Caco-2 (cell line): ENCODE results near the gene MFNG. TPM values are rescaled to one million over a fixed set of nuclear protein-coding genes. Genes with fewer than 3 reads are reported as not detected.

Experiments used
- BruUV-seq: library from RNA; stranded (reverse); fragments of 400-500 nt; replicated peaks from 2 replicates; lab custom pipeline; 2021; lab: Mats Ljungman, UMichigan
- CTCF ChIA-PET: fragments of 300-600 bp; sonication (Branson Sonifier 250); formaldehyde crosslinking; loops from one replicate; lab custom pipeline; 2022; ENCODE audit warnings: antibody characterized with exemption; lab: Charles Lee
- POLR2A ChIA-PET: fragments of 300-600 bp; sonication (Branson Sonifier 250); formaldehyde crosslinking; loops from one replicate; lab custom pipeline; 2022; ENCODE audit warnings: antibody characterized with exemption; lab: Charles Lee
- DNase-seq, 2 experiments: peaks; one replicate each; pipeline versions ENCODE4 v3.0.0 to v3.0.0-alpha.2; 2020 to 2022
- H3K27me3 ChIP-seq: replicated peaks from 2 replicates; pipeline ENCODE4 v1.6.0; 2011; ENCODE audit warnings: low read length; ENCODE audit not compliant: control insufficient read depth, insufficient read depth
- H3K36me3 ChIP-seq: 2 replicates; pipeline ENCODE4 v1.5.1; 2011; ENCODE audit warnings: low read length; ENCODE audit not compliant: control insufficient read depth, insufficient read depth
- H3K4me1 ChIP-seq: fragments of 250-450 bp; sonication (Bioruptor Pico); 2 replicates; pipeline ENCODE4 v1.5.1; 2020; ENCODE audit warnings: mild to moderate bottlenecking
- H3K4me3 ChIP-seq: 2 replicates; pipeline ENCODE4 v1.5.1; 2011; ENCODE audit warnings: low read depth, mild to moderate bottlenecking, control low read depth, low read length
- H3K9me3 ChIP-seq: fragments of 250-450 bp; sonication (Bioruptor Pico); 2 replicates; pipeline ENCODE4 v1.5.1; 2020; ENCODE audit warnings: mild to moderate bottlenecking, moderate library complexity
- H3K27ac Mint-ChIP-seq: one replicate; pipeline ENCODE4 v1.8.0; 2022; ENCODE audit warnings: mixed read lengths; ENCODE audit not compliant: unreplicated experiment
- H3K27me3 Mint-ChIP-seq: one replicate; pipeline ENCODE4 v1.8.0; 2022; ENCODE audit warnings: mixed read lengths; ENCODE audit not compliant: insufficient read depth, unreplicated experiment
- H3K36me3 Mint-ChIP-seq: one replicate; pipeline ENCODE4 v1.8.0; 2022; ENCODE audit warnings: mild to moderate bottlenecking, mixed read lengths; ENCODE audit not compliant: insufficient read depth, unreplicated experiment
- H3K4me1 Mint-ChIP-seq: one replicate; pipeline ENCODE4 v1.8.0; 2022; ENCODE audit warnings: low read depth, mixed read lengths; ENCODE audit not compliant: unreplicated experiment
- H3K4me3 Mint-ChIP-seq: one replicate; pipeline ENCODE4 v1.8.0; 2022; ENCODE audit warnings: mild to moderate bottlenecking, moderate library complexity, mixed read lengths; ENCODE audit not compliant: unreplicated experiment
- H3K9me3 Mint-ChIP-seq: one replicate; pipeline ENCODE4 v1.8.0; 2022; ENCODE audit warnings: mixed read lengths; ENCODE audit not compliant: unreplicated experiment
- CTCF ChIP-seq, 2 experiments: fragments of 200-600 bp in 1 of 2; IDR thresholded peaks; 1 replicate in 1 of 2; 2 replicates in 1 of 2; pipeline versions ENCODE4 v1.5.1 to v1.8.0; 2011 to 2022; ENCODE audit warnings: antibody characterized with exemption in 1 of 2, control low read depth in 1 of 2, inconsistent platforms in 1 of 2, low read depth in 1 of 2, low read length in 1 of 2, mild to moderate bottlenecking in 1 of 2, moderate library complexity in 1 of 2; ENCODE audit not compliant: insufficient read depth in 1 of 2, severe bottlenecking in 1 of 2, unreplicated experiment in 1 of 2
- intact Hi-C: fragments of 100-400 bp; cut with micrococcal nuclease; formaldehyde crosslinking; loops from one replicate; pipeline ENCODE4 v1.10.0; 2022; ENCODE audit not compliant: unreplicated experiment
- total RNA-seq: library from RNA; stranded (reverse); gene quantifications from 2 replicates; pipeline ENCODE4 v1.2.3, GENCODE V29; 2022

MFNG gene
- total RNA-seq, 1 experiment from 2014 or later, result 3.6 TPM

- Histone ChIP-seq H3K4me3 (no peak overlapping the region), H3K4me1 (no peaks in the 10 kb centered on the region), H3K9me3 (no peaks in the 10 kb centered on the region), H3K36me3 (no peaks in the 10 kb centered on the region), H3K27me3 (no peaks in the 10 kb centered on the region)
- TF ChIP-seq CTCF (IDR thresholded peaks at IDR 0.05; ENCODE audit: insufficient read depth in 1 of 2, low read depth in 1 of 2, low read length in 1 of 2, severe bottlenecking in 1 of 2, unreplicated experiment in 1 of 2), result no peak
- Mint-ChIP-seq H3K4me1 (no peaks in the 10 kb centered on the region), H3K27ac (no peak overlapping the region), H3K4me3 (no peak overlapping the region), H3K9me3 (no peaks in the 10 kb centered on the region), H3K36me3 (peaks cover 4% of the 10 kb centered on the region), H3K27me3 (no peaks in the 10 kb centered on the region)
- no peak for DNase-seq
- POLR2A ChIA-PET, result no interaction called here
- no TSS peak for BruUV-seq
- CTCF ChIA-PET, result interaction anchor here (1.0 kb wide), 1 partner anchor 20 kb away, joined by 3 read pairs; no protein-coding TSS in a partner anchor
- intact Hi-C loops, result no loop called here
Measured at GRCh38 chr22:37474447-37475090, 11.6 kb downstream of the MFNG start.

GRCh38 chr22:37473437-37473946, 12.7 kb downstream of the MFNG start:
- POLR2A ChIA-PET, result no interaction called here
- Mint-ChIP-seq H3K27me3 (no peaks in the 10 kb centered on the region), H3K27ac (no peak overlapping the region)

More at GRCh38 chr22:37473437-37473946, 12.7 kb downstream of the MFNG start:
- H3K27me3 ChIP-seq, result no peaks in the 10 kb centered on the region
- no peaks in the 10 kb centered on the region for H3K9me3 ChIP-seq
- Mint-ChIP-seq H3K4me1 (no peaks in the 10 kb centered on the region), H3K4me3 (no peak overlapping the region), H3K9me3 (no peaks in the 10 kb centered on the region), H3K36me3 (peaks cover 4% of the 10 kb centered on the region)
- H3K4me1 ChIP-seq, result no peaks in the 10 kb centered on the region
- intact Hi-C loops, result no loop called here
- no peak overlapping the region for H3K4me3 ChIP-seq
- DNase-seq, result no peak
- no TSS peak for BruUV-seq
- H3K36me3 ChIP-seq, result no peaks in the 10 kb centered on the region
- no peak for TF ChIP-seq CTCF (IDR thresholded peaks at IDR 0.05; ENCODE audit: insufficient read depth in 1 of 2, low read depth in 1 of 2, low read length in 1 of 2, severe bottlenecking in 1 of 2, unreplicated experiment in 1 of 2)
- CTCF ChIA-PET, result interaction anchor here (1.1 to 1.8 kb wide), 3 partner anchors 12 to 16 kb away, joined by 5 to 15 read pairs (median 7); partner anchors contain the start of gene MFNG
